Measurements from ENCODE around the gene UNC5A.

Gene UNC5A

GRCh38 chr5:176881816-176882566 is 71.6 kb downstream of the UNC5A start:
- no peak for DNase-seq

DNA sequence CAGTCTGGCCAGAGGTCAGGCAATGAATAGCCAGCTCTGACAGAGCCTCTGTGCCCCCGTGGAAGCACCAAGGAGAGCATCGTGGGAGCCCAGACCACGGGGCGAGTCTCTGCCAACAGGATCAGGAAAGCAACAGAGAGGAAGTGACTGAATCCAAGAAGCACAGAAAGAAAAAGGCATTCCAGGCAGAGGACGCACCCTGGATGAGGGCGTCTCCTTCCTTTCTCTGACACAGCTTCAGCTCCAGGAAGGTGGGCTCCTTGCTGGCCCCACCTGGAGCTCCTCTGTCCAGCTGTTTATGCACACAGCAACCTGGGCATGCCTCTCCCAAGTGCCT is 72.2 kb downstream of the UNC5A start:
- no peak for DNase-seq

DNA sequence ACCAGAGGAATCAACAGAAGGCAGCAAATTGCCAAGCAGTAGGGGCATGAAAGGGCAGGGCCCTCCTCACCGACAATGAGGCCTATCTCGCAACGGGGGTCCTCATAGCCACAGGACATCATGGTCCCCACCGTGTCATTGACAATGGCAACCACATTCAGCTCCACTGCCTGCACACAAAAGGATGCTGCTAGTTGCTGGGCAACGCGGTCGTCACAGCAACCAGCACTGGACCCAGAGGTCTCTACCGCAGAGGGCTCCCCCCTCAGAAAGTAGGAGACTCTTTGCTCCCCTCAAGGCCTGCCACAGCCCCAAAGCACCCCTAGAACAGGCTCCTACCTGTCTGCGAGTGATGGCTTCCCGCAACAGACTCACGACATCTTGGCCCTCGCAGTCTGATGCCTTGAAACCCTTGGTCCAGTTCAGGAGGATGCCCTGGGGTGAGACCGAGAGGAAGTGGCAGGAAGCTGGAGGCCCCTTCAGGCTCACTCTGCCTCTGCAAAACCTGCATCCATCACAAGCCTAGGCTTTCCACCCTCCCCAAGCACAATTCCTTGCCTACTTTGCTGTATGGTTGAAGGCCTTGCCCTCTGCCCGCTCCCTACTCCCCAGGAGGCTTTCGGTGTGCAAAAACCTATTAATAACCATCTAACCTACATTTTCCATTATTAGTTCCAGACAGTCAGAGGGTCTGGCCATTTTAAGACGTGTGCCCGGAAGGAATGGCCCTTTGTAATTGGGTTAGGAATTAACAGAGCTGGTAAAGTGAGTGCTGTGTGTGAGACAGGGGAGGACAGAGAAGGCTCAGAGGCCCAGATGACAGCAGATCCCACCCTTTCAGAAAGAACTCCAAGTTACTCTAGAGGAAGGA is 73.6 kb downstream of the UNC5A start:
- no peak for DNase-seq

DNA sequence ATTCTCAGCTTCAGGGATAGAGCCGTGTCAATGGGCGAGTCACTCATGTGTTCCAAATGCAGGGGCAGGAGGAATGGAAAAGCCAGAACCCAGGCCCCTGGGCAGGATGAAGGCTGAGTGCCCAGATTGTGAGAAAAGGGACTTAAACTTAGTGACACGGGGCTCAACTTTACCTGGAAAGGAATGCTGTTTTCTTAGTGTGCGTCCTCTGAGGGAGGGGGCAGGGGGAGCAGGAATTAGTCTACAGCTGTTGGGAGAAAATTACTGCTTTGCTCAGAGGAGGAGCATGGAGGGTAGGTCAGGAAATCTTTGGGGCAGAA is 74.2 kb downstream of the UNC5A start:
- no peak for DNase-seq

DNA sequence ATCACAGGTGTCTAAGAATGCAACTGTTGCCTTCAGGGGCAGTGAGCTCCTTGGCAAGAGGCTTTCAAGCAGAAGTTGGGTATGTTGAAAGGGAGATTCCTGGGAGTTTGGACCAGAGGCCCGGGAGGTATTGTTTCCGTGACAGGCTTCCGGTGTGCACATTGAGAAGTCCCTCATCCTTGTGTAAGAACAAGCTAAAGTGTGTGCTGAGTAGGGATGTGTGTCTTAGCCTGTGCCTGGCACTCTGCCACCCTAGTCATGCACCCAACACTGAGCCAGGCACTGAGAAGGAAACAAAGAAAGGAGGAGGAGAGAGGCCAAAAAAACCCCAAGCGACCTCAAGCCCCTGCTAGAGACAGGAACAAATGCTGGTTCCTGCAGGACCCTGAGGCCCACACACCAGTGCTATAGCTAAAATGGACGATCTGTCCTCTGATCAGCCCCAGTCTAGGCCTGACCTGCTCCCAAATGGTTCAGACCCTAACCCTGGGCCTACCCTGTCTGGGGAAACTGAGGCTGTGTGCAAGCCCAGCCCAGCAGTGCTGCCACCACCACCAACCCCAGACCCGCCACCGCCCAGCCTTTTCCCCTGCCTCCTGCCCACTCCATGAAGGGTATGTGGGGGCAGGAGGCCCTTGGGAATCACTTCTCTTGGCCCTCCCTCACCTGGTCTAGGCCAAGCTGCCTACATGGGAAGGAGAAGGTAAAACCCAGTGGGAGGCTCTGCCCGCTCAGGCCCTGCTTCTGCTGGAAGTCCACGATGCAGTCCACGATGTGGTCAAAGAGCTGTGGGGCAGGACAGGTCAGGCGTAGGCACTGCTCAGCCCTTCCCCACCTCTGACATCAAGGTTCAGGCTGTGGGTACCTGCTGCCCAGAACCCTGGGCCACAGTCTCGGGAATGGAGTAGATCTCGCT is 76.2 kb downstream of the UNC5A start:
- no peak for DNase-seq

- DNase-seq, result no peak
Measured at GRCh38 chr5:176887252-176887849, 77.0 kb downstream of the UNC5A start.

GRCh38 chr5:176888016-176888864 is 77.9 kb downstream of the UNC5A start:
- no peak for DNase-seq

- no peak for DNase-seq
Measured at GRCh38 chr5:176888865-176889165, 78.5 kb downstream of the UNC5A start.

GRCh38 chr5:176889321-176890280 is 79.2 kb downstream of the UNC5A start:
- no peak for DNase-seq

DNA sequence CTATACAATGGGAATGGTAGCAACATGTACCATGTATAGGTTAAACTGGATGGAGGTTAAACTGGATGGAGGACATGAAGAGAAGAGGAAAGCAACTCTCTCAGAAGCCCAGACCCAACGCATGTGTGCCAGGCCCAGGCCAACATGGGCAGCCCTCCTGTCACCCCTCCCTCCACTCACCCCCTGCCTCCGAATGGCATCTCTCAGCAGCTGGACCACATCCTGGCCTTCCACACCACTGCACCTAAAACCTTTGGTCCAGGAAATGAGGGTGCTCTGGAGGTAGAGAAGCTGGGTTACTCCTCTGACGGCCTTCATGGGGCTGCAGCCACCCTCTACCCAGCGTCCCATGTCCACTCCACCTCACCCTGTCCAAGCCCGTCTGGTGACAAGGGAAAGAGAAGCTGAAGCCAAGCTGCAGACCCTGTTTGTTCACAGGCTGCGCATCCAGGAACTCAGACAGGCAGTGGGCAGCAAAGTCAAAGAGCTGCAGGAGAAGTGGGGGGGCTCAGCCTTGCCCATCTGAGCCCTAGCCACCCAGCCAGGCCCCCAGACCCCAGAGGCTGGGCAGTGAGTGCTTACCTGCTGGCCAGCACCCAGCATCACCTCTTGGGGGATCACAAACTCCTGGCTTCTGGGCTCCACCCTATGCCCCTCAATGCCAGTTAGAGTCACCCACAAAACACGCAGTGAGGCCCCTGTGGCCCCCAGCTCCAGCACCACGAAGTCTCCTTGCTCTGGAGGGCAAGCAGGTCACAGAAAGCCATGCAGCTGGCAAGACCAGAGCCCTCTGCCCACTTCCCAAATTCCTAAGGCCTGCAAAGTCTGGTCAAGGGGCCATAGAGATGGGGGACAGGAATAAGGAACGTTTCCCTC is 80.3 kb downstream of the UNC5A start:
- DNase-seq, result no peak

GRCh38 chr5:176891331-176891958 is 81.1 kb downstream of the UNC5A start:
- no peak for DNase-seq

DNA sequence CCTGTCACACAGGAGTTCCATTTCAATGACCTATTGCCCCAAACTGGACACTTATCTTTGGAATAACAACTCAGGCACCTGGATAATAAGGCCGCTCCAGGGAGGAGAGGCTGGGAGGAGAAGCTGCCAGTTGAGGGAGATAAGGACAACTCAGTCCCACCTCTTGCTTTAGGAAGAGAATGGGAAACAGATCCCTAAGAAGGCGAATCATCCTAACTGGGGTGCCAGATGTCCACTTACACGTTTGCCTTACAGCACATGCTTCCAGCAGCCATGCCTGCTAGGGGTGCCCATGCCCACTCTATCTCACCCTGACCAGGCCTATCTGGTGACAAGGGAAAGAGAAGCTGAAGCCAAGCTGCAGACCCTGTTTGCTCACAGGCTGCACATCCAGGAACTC is 82.3 kb downstream of the UNC5A start:
- DNase-seq, result no peak

- no peak for DNase-seq
Measured at GRCh38 chr5:176894298-176894697, 83.9 kb downstream of the UNC5A start.

DNA sequence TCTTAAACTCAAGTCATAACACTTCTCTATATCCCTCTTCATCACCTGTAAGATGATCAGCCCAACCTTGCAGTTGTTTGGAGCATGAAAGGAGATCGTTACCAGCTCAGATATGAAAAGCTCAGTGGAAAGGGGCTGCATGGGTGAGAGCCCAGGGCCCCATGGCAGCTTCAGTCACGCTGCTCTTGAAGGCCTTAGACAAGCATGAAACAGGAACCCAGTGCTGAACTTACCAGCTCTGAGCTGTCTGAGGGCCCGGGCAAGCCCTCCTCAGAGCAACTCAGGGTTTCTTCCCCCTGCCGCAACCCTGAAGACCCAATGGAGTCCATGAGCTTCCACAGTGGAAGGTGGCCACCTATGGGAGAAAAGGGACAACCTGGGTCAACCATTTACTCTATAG is 85.5 kb downstream of the UNC5A start:
- DNase-seq, result no peak

DNA sequence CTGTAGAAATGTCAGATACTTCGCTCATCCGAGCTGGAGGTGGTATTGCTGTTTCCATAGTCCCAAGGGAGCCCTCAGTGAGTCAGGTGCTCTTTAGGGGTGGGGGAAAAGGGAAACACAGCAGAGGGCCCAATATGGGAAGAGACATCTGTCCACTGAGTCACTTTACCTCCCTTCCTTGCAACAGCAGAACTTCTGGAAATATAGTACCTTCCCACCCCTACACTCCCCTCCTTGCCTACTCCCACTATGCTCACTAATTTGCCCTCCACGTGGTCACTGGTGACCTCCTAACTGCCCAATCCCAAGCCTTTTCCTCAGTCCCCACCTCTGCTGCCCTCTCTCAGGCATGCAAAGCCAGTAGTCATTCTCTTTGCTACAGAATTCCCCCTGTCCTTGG is 86.9 kb downstream of the UNC5A start:
- no peak for DNase-seq

- no peak for DNase-seq
Measured at GRCh38 chr5:176899296-176899891, 89.0 kb downstream of the UNC5A start, which contains the start of gene HK3. TSS of gene HK3 (minus strand) at chr5:176899346. CDS start at chr5:176896159, 3,187 bp downstream.

- no peak for DNase-seq
Measured at GRCh38 chr5:176899946-176900779, 89.8 kb downstream of the UNC5A start.

DNA sequence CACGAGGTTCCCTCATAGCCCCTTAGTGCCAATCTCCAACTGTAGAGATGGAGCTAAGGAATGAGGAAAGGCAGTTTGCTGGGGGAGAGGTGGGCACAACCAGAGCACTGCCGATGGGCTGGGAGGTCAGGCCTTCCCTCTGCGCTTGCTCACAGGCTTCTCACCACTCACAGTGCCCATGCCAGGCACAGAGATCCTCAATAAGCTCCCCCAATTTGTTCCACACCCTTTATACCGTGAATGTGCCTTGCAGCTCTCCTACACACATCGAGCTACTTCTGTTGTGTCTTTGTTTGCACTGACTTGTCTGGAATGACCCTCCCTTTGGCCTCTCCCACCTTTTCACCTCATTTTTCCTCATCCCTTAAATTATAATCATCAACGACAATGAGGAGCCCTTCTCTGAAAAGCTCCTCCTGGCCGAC is 90.4 kb downstream of the UNC5A start:
- no peak for DNase-seq
